Measurements from ENCODE around the gene CACNA2D4.

- TF ChIP-seq CTCF (IDR thresholded peaks at IDR 0.05 in 4 of 5, conservative IDR thresholded peaks at IDR 0.05 in 1 of 5) (no peak), POLR2A (IDR thresholded peaks at IDR 0.05) (no peak)
Measured at GRCh38 chr12:1797991-1798640, 120.3 kb downstream of the CACNA2D4 start.
